Hepatocyte (in vitro differentiated cells): ENCODE results near the gene ABCB11.

Source experiments
- EZH2 ChIP-seq: fragments of 200-600 bp; sonication (generic); IDR thresholded peaks from 2 replicates; pipeline ENCODE4 v1.6.1; 2016; ENCODE audit warnings: antibody characterized with exemption, mild to moderate bottlenecking, borderline replicate concordance
- TF ChIP-seq, protein P1 (sequence below): fragments of 200-600 bp; sonication (generic); IDR thresholded peaks from 2 replicates; pipeline ENCODE4 v1.5.1; 2016; ENCODE audit warnings: antibody characterized with exemption, mild to moderate bottlenecking; ENCODE audit not compliant: poor library complexity

- TF ChIP-seq, protein P1, sequence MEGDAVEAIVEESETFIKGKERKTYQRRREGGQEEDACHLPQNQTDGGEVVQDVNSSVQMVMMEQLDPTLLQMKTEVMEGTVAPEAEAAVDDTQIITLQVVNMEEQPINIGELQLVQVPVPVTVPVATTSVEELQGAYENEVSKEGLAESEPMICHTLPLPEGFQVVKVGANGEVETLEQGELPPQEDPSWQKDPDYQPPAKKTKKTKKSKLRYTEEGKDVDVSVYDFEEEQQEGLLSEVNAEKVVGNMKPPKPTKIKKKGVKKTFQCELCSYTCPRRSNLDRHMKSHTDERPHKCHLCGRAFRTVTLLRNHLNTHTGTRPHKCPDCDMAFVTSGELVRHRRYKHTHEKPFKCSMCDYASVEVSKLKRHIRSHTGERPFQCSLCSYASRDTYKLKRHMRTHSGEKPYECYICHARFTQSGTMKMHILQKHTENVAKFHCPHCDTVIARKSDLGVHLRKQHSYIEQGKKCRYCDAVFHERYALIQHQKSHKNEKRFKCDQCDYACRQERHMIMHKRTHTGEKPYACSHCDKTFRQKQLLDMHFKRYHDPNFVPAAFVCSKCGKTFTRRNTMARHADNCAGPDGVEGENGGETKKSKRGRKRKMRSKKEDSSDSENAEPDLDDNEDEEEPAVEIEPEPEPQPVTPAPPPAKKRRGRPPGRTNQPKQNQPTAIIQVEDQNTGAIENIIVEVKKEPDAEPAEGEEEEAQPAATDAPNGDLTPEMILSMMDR: no peak
- TF ChIP-seq EZH2: no peak
Observed at GRCh38 chr2:168939918-168940317, 91.2 kb downstream of the ABCB11 start.
